EL (cell line): Measurements from ENCODE around the gene CNNM1.

Experiments used
- DNase-seq: peaks from one replicate; pipeline ENCODE4 v3.0.0-alpha.2; 2016

Gene CNNM1

GRCh38 chr10:99375426-99375825 lies 46.3 kb downstream of the CNNM1 start:
- DNase-seq = no peak

DNA sequence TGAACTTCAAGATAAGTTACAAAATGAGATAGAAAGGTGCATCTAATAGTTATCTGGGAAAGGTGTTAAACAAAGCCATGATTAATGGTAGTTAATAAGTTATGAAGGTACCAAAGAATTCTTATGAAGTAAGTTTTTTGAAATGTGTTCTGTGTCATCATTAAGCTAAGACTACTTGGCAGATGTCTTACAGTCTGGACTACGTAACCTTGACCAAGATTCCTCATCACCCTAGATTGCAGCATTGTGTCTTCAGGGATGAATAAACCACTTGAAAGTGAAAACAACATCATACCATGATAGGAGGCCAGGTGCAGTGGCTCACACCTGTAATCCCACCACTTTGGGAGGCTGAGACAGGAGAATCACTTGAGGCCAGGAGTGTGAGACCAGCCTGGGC lies 53.0 kb downstream of the CNNM1 start:
- no peak for DNase-seq

GRCh38 chr10:99387071-99387470 lies 57.9 kb downstream of the CNNM1 start:
- no peak for DNase-seq

DNA sequence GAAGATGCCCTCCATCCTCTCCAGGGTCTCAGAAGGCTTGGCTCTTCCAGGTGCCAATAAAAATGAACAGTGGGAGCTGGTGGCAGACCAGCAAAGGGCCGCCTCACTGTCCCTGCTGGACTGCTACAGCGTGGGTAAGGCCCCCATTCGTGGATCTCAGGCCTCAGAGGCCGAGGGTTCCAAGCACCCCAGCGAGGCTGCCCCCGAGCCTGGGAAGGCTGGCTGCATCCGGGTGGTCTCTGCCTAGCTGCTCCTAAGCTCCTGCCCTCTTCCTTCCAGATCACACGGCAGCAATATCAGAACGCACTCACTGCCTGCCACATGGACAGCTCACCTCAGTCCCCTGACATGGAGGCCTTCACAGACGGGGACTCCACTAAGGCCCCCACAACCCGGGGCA lies 58.4 kb downstream of the CNNM1 start:
- no peak for DNase-seq

DNA sequence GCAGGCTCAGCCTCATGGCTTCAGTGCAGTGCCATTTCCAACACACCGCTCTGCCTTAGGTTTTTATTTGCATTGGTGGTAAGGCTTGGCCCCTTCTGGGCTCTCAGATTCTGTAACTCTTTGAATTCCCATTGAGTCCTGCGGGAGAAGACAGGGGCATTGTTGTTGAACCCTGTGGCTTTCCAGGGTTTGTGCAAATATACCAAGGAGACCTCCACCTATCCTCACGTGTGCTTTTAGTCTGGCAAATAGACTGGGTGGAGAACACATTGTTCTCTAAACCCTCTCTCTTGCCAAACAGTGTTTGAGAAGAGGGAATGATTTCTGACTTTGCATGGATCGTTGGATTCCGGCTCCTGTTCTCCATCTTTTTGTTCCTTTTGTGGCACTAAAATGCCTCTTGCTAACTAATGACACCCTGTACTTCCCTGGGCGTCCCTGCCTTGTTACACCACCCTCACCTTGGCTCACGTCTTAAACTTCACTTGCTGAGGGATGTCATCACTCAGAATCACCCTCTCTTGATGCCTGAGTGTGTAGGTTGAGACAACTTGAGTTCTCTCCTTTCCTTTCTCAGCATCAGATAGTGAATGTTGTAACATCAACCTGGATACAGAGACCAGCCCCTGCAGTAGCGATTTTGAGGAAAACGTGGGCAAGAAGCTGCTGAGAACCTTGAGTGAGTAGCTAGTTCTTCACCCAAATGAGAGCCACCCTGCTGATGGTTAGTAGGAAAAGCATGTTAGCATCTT lies 60.7 kb downstream of the CNNM1 start:
- DNase-seq = no peak

DNA sequence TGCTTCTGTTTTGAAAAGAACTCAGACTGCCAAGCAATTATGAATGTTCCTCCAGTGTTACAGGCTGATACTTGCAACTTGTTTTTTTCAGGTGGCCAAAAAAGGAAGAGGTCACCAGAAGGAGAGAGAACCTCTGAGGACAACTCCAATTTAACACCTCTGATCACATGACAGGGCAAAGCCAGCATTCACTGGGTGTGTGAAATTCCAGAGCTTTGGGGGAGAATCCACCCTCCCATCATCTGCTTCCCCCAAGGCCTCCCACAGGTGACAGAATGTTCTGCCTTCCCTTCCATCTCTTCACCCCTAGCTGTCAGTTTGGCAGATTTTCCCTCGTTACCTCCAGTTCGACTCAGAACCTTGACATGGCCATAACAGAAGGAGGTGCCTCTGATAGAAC lies 62.2 kb downstream of the CNNM1 start:
- no peak for DNase-seq

- DNase-seq = peak; percentile 38
Measured at GRCh38 chr10:99393036-99393435, 63.9 kb downstream of the CNNM1 start.

GRCh38 chr10:99393683-99394082 lies 64.5 kb downstream of the CNNM1 start:
- no peak for DNase-seq

- no peak for DNase-seq
Measured at GRCh38 chr10:99394256-99394655, 65.1 kb downstream of the CNNM1 start.

DNA sequence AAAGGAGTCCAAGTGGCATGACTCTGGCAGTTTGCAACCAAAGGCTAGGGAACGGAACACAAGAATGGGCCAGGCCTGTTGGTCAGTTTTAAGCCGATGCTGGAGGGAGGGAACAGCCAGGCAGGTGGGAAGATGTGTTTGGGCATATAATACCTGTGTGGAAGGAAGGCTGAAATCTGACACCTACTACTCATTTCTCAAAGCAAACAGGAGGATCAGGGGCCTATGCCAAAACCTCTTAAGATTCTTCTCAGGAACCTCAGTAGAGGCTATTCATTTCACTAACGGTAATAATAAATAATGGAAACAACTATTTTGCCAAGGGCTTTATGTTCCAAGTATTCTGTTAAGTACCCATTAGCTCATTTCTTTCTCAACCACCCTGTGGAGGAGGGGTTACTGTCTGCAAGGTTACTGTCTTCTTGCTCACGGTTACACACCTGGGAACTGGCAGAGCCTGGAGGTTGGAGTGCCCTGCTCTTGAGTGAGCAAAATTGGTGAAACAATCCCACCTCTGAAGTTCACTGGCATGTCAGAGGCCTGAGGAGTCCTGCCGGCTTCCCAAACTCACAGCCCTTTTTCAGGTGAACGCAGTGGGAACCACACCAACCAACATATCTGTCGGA lies 65.7 kb downstream of the CNNM1 start:
- no peak for DNase-seq

- peak; percentile 94 for DNase-seq
Measured at GRCh38 chr10:99395750-99396445, 66.7 kb downstream of the CNNM1 start.

- peak; percentile 79 for DNase-seq
Measured at GRCh38 chr10:99396471-99396870, 67.3 kb downstream of the CNNM1 start.

- DNase-seq = no peak
Measured at GRCh38 chr10:99399664-99400063, 70.5 kb downstream of the CNNM1 start.

DNA sequence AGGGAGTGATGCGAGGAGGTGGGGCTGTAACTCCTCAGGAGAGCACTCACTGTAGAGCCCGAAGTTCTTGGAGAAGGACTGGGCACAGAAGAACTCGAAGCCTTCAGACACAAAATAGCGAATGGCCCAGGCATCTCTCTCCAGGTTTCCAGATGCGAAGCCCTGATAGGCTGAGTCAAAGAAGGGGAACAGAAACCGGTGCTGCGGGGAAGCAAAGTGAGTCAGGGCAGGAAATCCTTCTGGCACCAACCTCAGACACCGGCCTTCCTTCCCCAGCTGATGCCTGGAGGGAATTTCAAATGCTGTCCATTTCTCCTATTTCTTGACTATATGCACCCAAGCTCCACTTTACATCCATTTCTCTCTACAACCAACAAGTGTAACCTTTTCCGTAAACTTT lies 74.5 kb downstream of the CNNM1 start:
- peak; percentile 57 for DNase-seq

DNA sequence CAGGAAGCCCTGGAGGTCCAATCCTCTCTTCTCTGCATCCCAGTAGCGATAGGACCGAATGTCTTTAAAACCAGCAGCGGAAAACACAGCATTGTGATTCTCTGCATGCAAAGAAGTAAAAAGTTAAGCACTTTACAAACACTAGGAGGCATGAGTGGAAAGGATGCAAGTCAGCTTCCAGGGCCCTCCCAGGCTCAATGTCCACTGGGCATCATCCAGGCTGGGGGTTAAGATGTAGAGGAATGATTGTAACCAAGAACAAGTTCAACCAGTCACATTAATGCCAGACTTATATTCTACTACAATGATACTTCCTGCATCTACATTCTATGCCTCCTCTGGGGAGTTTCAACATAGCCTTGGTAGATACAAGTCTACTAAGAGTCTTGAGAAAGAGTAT lies 77.0 kb downstream of the CNNM1 start:
- DNase-seq = no peak

GRCh38 chr10:99410146-99410545 lies 81.0 kb downstream of the CNNM1 start:
- DNase-seq = no peak

GRCh38 chr10:99410876-99411275 lies 81.7 kb downstream of the CNNM1 start:
- DNase-seq = no peak

DNA sequence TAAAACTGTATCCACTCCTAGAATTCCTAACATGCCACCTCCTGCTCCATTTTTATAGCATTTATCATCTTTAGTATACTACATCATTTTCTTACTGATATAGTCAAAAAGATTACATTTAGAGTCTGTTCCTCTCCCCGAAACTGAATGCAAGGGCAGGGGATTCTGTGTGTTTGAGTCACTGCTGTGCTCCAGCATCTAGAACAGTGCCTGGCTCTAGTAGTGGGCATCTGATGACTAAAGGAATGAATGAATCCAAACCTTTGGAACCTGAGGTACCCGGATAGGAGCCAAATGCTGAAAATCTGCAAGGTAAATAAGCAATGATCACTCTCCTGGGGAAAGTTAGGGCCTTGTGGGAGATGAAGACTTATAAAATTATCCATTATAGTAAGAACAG lies 82.4 kb downstream of the CNNM1 start:
- no peak for DNase-seq

DNA sequence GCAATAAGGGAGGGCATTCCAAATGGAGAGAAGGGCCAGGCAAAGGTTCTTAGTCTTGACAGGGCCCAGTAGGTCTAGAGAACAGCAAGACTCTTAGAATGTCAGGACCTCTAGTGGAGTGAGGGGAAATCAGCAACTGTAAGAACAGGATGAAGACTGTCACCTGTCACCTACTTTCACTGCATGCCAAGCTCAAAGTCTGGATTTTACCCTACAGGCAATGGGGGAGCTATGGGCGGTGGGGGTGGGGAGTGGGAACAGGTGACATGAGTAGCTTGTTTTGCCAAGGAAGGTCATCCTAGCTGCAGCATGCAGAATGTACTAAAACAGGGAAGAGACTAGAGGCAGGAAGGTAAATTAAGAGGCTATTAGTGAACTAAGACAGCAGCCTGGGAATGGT lies 82.9 kb downstream of the CNNM1 start:
- no peak for DNase-seq

DNA sequence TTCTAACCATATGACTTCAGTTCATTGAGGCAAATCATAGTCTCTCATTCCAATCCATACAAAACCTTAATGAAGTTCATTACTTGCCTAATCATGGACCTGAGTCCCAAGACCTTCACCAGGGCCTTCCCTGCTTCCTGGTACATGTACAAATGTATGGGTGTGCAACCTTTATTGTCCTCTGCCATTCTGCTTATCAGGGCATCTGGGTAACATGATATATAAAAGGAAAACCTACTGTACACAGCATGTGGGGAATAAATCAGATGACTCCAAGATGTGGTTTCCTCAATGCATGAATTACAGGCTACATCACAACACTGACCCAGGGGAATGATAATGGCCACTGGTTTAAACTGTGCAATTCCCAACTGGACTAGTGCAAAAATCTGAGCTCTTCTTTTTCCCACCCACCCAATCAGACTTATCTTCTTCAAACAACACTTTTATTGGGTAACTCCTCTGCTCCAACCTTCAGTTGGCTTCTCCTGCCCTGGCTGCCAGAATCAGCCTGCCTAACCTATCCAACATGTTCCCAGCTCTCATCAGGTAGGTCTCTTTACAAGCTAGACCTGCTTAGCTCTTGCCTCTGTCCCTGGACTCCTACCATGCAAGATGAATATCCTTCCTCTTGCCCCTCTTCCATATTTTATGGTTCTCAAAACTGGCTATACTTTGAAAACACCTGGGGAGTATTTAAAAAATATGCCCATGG lies 89.9 kb downstream of the CNNM1 start:
- DNase-seq = no peak

- DNase-seq = no peak
Measured at GRCh38 chr10:99419688-99420087, 90.5 kb downstream of the CNNM1 start.

GRCh38 chr10:99421233-99421739 lies 92.1 kb downstream of the CNNM1 start:
- DNase-seq = no peak

GRCh38 chr10:99422529-99423096 lies 93.5 kb downstream of the CNNM1 start:
- DNase-seq = no peak
